Lung (tissue), 12 donors: ENCODE measurements around the gene VDAC1. TPM values are rescaled to one million over a fixed set of nuclear protein-coding genes. Genes with fewer than 3 reads are reported as not detected.
A peak's percentile ranks its signal among the peaks of the same experiment; 100 is the strongest.

Experiments used
- ATAC-seq: fragments of 200-7000 bp; cut with Tn5 transposase; one replicate; pipeline ENCODE4 v1.9.1; 2020; ENCODE audit warnings: moderate number of reproducible peaks; ENCODE audit not compliant: insufficient read depth, low FRiP score
- DNase-seq, 3 donors: peaks; one replicate each; pipeline ENCODE4 v3.0.0-alpha.2; 2013 to 2017
- H3K27ac ChIP-seq, 2 donors: one replicate each; pipeline ENCODE4 v1.5.1; 2013; ENCODE audit warnings: mild to moderate bottlenecking in 2 of 2, moderate library complexity in 2 of 2, control low read depth in 1 of 2, inconsistent platforms in 1 of 2, low read depth in 1 of 2, low read length in 1 of 2
- H3K27me3 ChIP-seq, 3 donors: one replicate each; pipeline ENCODE4 v1.5.1; 2013; ENCODE audit warnings: low read length in 2 of 3; ENCODE audit not compliant: control insufficient read depth in 3 of 3, insufficient read depth in 3 of 3
- H3K36me3 ChIP-seq, 4 donors: one replicate each; pipeline ENCODE4 v1.5.1; 2013; ENCODE audit warnings: low read length in 4 of 4, mild to moderate bottlenecking in 1 of 4, moderate library complexity in 1 of 4; ENCODE audit not compliant: control insufficient read depth in 4 of 4, insufficient read depth in 4 of 4
- H3K4me1 ChIP-seq, 5 donors: one replicate each; pipeline ENCODE4 v1.5.1; 2013; ENCODE audit warnings: low read length in 5 of 5, mild to moderate bottlenecking in 2 of 5, moderate library complexity in 1 of 5; ENCODE audit not compliant: control insufficient read depth in 5 of 5, insufficient read depth in 5 of 5
- H3K4me3 ChIP-seq: one replicate; pipeline ENCODE4 v1.5.1; 2013; ENCODE audit warnings: mild to moderate bottlenecking, control low read depth, moderate library complexity
- H3K9ac ChIP-seq, 2 donors: one replicate each; pipeline ENCODE4 v1.5.1; 2013; ENCODE audit warnings: low read length in 2 of 2, control low read depth in 1 of 2; ENCODE audit not compliant: insufficient read depth in 1 of 2
- H3K9me3 ChIP-seq, 4 donors: one replicate each; pipeline ENCODE4 v1.5.1; 2013; ENCODE audit warnings: low read length in 3 of 4, mild to moderate bottlenecking in 1 of 4, moderate library complexity in 1 of 4; ENCODE audit not compliant: control insufficient read depth in 4 of 4, insufficient read depth in 3 of 4
- CTCF ChIP-seq: IDR thresholded peaks from 2 replicates; pipeline ENCODE4 v1.5.1; 2012; ENCODE audit warnings: mild to moderate bottlenecking; ENCODE audit errors: control extremely low read depth, extremely low read depth
- WGBS, 2 donors: extraction: QIAGEN DNeasy Blood & Tissue Kit; methylation state at CpG; one replicate each; pipeline ENCODE4 v1.1.7; 2013; 5-methylcytosine and 5-hydroxymethylcytosine counted together
- polyA plus RNA-seq, 2 donors: library from polyadenylated mRNA; stranded (reverse); fragments of 200-250 nt; gene quantifications; one replicate each; pipeline ENCODE4 v1.2.1, GENCODE V29; 2013
- total RNA-seq, 2 donors: library from RNA; depleted of rRNA in 1 of 2; stranded (reverse); fragments of >200 nt in 1 of 2; gene quantifications; one replicate each; pipeline ENCODE4 v1.2.1, GENCODE V29; 2014 to 2021
- donor health status: control.
- donor health status: control.
- donor health status: Bipolar disorder and iron deficiency.
- donor health status: healthy.
- donor health status: DM: yes; HTN: yes; CAD: no.

VDAC1 gene
- total and polyA plus RNA-seq, 4 donors, result 107 to 136 (median 120) TPM

GRCh38 chr5:133994297-133994989, 10.3 kb downstream of the VDAC1 start:
- H3K36me3 ChIP-seq, result peaks cover 7 to 20% (median 13%) of the 10 kb centered on the region in 4 donors
- no peaks in the 10 kb centered on the region for H3K9me3 ChIP-seq
- no peak overlapping the region for H3K4me3 ChIP-seq
- H3K27me3 ChIP-seq, result no peaks in the 10 kb centered on the region
- H3K4me1 ChIP-seq, result peaks cover 20 to 31% (median 28%) of the 10 kb centered on the region in 5 donors
- 75 to 88% methylated on average over 9 of the region's 9 CpGs for WGBS, 2 donors
- no peak for TF ChIP-seq CTCF
- ATAC-seq (no peak), DNase-seq (no peak)
- H3K9ac ChIP-seq, result no peak overlapping the region
- peak overlapping the region in 1 of 2 donors; percentile 5 for H3K27ac ChIP-seq

- Histone ChIP-seq H3K36me3 (peaks cover 7 to 25% (median 18%) of the 10 kb centered on the region in 4 donors), H3K9me3 (no peaks in the 10 kb centered on the region), H3K9ac (no peak overlapping the region), H3K4me3 (no peak overlapping the region), H3K27me3 (no peaks in the 10 kb centered on the region), H3K4me1 (peaks cover 20 to 29% (median 27%) of the 10 kb centered on the region in 5 donors), H3K27ac (peak overlapping the region in 1 of 2 donors; percentile 35)
- DNase-seq (peak in 2 of 3 donors; percentile 52 to 54), ATAC-seq (no peak)
- no peak for TF ChIP-seq CTCF
- 47 to 69% methylated on average over 2 of the region's 2 CpGs for WGBS, 2 donors
Observed at GRCh38 chr5:133993185-133993936, 11.4 kb downstream of the VDAC1 start.

- Histone ChIP-seq H3K27me3 (no peaks in the 10 kb centered on the region), H3K4me1 (peaks cover 20 to 29% (median 27%) of the 10 kb centered on the region in 5 donors), H3K36me3 (peaks cover 7 to 25% (median 20%) of the 10 kb centered on the region in 4 donors), H3K9me3 (no peaks in the 10 kb centered on the region), H3K4me3 (no peak overlapping the region), H3K9ac (no peak overlapping the region), H3K27ac (peak overlapping the region in 1 of 2 donors; percentile 35)
- peak in 1 of 3 donors; percentile 41 for DNase-seq
- no peak for TF ChIP-seq CTCF
- 65 to 82% methylated on average over 8 of the region's 8 CpGs for WGBS, 2 donors
- no peak for ATAC-seq
Observed at GRCh38 chr5:133992429-133993155, 12.2 kb downstream of the VDAC1 start.
